CD4-positive, alpha-beta T cell treated with Interleukin-4 for 1 hour (primary cell): ENCODE results near the gene SMPD3.

Experiments
- DNase-seq, 2 donors: peaks; one replicate each; pipeline ENCODE4 v3.0.0-alpha.2; 2020 to 2022

Gene SMPD3

GRCh38 chr16:68401871-68402747 is 46.2 kb downstream of the SMPD3 start:
- DNase-seq, result no peak

GRCh38 chr16:68400924-68401460 is 47.3 kb downstream of the SMPD3 start:
- DNase-seq, result no peak

GRCh38 chr16:68400083-68400923 is 48.0 kb downstream of the SMPD3 start:
- DNase-seq, result no peak

GRCh38 chr16:68399456-68399855 is 48.9 kb downstream of the SMPD3 start:
- no peak for DNase-seq

GRCh38 chr16:68397710-68398201 is 50.6 kb downstream of the SMPD3 start:
- DNase-seq, result no peak

GRCh38 chr16:68396481-68396880 is 51.8 kb downstream of the SMPD3 start:
- DNase-seq, result peak; percentile 57 to 75

- DNase-seq, result no peak
Observed at GRCh38 chr16:68395815-68396214, 52.5 kb downstream of the SMPD3 start.

- no peak for DNase-seq
Observed at GRCh38 chr16:68395167-68395786, 53.0 kb downstream of the SMPD3 start.

GRCh38 chr16:68393333-68393732 is 55.0 kb downstream of the SMPD3 start:
- no peak for DNase-seq

GRCh38 chr16:68389750-68390371 is 58.4 kb downstream of the SMPD3 start:
- no peak for DNase-seq

GRCh38 chr16:68389006-68389405 is 59.3 kb downstream of the SMPD3 start:
- DNase-seq, result no peak

GRCh38 chr16:68388124-68388523 is 60.2 kb downstream of the SMPD3 start:
- DNase-seq, result no peak

- no peak for DNase-seq
Observed at GRCh38 chr16:68387301-68387700, 61.0 kb downstream of the SMPD3 start.

- DNase-seq, result no peak
Observed at GRCh38 chr16:68386628-68387027, 61.7 kb downstream of the SMPD3 start.

- no peak for DNase-seq
Observed at GRCh38 chr16:68385371-68385770, 62.9 kb downstream of the SMPD3 start.

- DNase-seq, result no peak
Observed at GRCh38 chr16:68384288-68385161, 63.8 kb downstream of the SMPD3 start.

- DNase-seq, result no peak
Observed at GRCh38 chr16:68383858-68384257, 64.5 kb downstream of the SMPD3 start.

GRCh38 chr16:68382296-68382718 is 66.0 kb downstream of the SMPD3 start:
- peak in 1 of 2 donors; percentile 29 for DNase-seq

GRCh38 chr16:68381363-68381724 is 67.0 kb downstream of the SMPD3 start:
- no peak for DNase-seq

GRCh38 chr16:68380676-68381362 is 67.5 kb downstream of the SMPD3 start:
- no peak for DNase-seq

- no peak for DNase-seq
Observed at GRCh38 chr16:68380348-68380670, 68.0 kb downstream of the SMPD3 start.
